Gastrocnemius medialis (tissue), 4 donors: Measurements from ENCODE around the gene OSBP2.

Experiments
- CTCF ChIP-seq, 5 experiments: fragments of 450-650 bp in 3 of 5; fragments of 200-600 bp in 2 of 5; sonication (generic) in 2 of 5; IDR thresholded peaks in 4 of 5; conservative IDR thresholded peaks in 1 of 5; 1 replicate in 4 of 5; 2 replicates in 1 of 5; pipeline ENCODE4 v1.5.1; 2016 to 2019; ENCODE audit warnings: antibody characterized with exemption in 5 of 5, mild to moderate bottlenecking in 3 of 5, moderate library complexity in 3 of 5
- POLR2A ChIP-seq, 2 donors: fragments of 450-650 bp; IDR thresholded peaks; one replicate each; pipeline ENCODE4 v1.6.1; 2017; ENCODE audit warnings: antibody characterized with exemption in 2 of 2, mild to moderate bottlenecking in 2 of 2, moderate library complexity in 2 of 2

- TF ChIP-seq POLR2A (IDR thresholded peaks at IDR 0.05) (no peak), CTCF (IDR thresholded peaks at IDR 0.05 in 4 of 5, conservative IDR thresholded peaks at IDR 0.05 in 1 of 5) (no peak)
These were observed 260.5 kb downstream of the OSBP2 start for GRCh38 chr22:30955153-30955552.
